Activated CD4-positive, alpha-beta T cell treated with anti-CD3 and anti-CD28 coated beads, Interleukin-2, Interleukin-4, amounts not matched to agents 100 ng/mL and 50 ng/mL, durations not matched to agents 16 hours and 8 hours (primary cell): ENCODE measurements around the gene TIAL1.
"Not testable (repeated sequence)": the region's sequence is repeated elsewhere in the genome, so short reads cannot be mapped to it uniquely, and the experiment has no call there.

ENCODE experiments used
- DNase-seq: peaks from one replicate; pipeline ENCODE4 v3.0.0-alpha.2; 2020; ENCODE audit warnings: low spot score

The TIAL1 gene, protein sequence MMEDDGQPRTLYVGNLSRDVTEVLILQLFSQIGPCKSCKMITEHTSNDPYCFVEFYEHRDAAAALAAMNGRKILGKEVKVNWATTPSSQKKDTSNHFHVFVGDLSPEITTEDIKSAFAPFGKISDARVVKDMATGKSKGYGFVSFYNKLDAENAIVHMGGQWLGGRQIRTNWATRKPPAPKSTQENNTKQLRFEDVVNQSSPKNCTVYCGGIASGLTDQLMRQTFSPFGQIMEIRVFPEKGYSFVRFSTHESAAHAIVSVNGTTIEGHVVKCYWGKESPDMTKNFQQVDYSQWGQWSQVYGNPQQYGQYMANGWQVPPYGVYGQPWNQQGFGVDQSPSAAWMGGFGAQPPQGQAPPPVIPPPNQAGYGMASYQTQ

DNA sequence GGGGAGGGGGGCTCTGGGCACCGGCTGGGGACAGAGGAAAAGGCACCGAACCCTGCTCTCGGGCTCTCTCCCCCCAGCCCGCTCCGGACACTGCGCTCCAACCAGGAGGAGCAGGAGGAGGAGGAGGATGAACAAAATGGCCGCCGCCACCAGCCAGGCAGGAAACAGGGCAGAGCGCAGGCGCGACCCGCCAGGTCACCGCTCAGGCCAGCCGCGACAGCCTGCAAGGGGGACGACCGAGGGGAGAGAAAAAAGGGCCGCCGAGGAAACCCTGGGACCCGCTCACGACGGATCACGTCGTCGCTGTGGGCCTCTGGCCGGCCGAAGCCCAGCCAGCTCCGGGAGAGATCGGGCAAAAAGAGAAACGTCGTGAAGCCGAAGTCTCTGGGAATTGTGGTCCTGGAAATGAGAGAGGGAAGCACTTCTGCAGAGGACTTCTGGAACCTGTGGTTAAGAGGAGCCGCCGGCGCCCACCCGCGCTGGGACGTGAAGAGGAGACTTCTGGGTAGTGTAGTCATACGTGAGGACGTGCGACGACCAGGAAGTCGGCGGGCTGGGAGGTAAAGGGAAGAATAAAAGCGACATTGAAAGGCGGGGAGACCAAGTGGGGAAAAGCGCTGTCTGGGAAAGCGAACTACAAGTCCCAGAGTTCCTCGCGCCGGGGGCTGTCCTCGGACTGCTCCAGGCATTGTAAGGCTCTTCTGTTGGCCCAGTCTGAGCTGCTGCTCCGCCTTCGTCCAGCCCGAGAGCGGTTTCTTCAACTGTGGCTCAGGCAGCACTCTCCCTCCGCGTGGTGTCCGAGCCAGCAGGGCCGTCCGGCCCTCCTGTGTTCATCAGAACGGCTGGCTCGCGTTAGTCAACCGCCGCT is at the start of gene TIAL1:
Gene TIAL1, minus strand, starts transcription at position 428 of the 868 bp plus-strand sequence. CDS start 499 bp downstream, outside the sequence.
- DNase-seq, result peak; percentile 98

- no peak for DNase-seq
Measured at GRCh38 chr10:119644994-119645393, 48.2 kb upstream of the TIAL1 start.

DNA sequence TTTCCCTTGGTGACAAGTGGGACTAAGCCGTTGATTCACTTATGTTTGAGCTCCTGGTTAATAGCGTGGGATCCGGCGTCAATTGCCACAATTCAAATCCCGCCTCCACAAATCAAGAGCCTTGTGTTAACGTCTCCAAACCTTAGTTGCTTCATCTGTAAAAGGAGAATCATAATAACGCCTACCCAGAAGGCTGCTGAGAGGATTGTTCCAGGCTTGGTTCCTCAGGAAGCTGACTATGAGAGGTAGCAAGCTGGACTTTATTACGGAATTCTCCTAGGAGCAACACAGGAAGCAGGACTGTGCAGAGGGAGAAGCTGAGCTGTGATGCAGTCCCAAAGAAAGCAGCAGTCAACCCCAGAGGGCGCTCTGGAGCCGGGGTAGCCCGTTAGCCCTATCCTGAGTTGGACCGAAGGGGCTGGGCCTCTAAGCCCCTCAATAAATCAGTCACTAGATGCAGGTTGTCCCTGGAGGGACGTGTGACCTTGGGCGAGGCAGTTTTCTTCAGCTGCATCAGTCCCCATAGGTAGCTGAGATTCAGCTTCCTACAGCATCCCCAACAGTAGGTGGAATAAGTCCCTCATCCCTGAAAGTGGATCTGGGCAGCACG is 47.5 kb upstream of the TIAL1 start:
- no peak for DNase-seq

DNA sequence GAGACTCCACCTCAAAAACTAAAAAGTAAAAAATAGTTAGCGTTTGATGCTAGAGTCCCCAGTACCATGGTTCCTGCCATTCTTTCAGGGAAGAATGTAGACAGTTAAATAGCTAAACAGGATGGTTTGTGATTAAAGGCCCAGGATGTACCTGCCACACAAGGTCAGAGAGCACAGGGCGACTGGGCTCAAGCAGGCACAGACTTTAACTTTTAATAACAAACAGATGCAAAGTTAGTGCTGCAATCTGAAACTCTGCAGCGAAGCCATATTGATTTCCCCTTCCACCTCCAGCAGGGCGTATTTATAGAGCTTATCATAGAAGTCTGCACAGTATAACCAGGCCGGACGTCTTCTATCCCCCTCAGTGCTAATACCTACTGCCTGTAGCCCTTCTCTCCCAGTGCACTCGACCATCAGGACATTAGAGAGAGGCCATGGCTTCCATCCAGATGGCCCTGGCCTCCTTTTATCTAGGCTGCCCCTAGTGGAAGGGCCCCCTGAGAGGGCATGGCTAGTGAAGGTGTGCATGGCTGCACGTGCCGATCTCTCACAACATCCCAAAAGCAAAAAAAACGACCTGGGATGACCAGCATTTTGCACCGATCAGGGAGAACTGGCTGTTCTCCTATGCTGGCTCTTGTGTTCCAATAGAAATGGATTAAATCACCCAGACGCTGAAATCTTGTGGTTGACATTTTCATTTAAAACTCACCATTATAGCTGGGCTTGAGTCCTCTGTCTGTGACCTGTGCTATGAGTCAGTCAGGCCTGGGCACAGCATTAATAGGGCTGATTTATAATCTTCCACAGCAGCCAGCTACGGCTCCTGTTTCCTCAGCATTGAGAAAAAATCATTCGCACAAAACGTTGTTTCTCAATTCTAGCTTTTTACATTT is 46.8 kb upstream of the TIAL1 start:
- DNase-seq, result no peak

DNA sequence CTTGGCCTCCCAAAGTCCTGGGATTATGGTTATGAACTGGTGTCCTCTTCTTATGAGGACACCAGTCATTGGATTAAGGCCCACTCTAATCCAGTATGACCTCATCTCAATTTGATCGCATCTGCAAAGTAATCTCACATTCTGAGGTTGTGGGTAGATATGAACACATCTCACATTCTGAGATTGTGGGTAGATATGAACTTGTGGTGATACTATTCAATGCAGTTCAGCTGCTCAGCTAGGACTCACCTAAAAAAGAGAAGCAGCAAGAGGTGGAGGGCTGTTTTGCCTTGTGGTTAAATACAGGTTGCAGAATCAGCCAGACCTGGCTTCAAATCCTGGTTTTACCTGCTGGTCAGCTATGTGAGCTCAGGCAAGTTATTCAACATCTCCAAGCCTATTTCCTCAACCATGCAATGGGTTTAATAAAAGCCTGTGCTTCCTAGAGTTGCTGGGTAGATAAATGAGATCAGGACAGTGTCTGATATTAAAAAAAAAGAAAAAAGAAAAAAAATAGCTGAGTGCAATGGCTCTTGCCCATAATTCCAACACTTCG is 45.9 kb upstream of the TIAL1 start:
- DNase-seq, result peak; percentile 48

DNA sequence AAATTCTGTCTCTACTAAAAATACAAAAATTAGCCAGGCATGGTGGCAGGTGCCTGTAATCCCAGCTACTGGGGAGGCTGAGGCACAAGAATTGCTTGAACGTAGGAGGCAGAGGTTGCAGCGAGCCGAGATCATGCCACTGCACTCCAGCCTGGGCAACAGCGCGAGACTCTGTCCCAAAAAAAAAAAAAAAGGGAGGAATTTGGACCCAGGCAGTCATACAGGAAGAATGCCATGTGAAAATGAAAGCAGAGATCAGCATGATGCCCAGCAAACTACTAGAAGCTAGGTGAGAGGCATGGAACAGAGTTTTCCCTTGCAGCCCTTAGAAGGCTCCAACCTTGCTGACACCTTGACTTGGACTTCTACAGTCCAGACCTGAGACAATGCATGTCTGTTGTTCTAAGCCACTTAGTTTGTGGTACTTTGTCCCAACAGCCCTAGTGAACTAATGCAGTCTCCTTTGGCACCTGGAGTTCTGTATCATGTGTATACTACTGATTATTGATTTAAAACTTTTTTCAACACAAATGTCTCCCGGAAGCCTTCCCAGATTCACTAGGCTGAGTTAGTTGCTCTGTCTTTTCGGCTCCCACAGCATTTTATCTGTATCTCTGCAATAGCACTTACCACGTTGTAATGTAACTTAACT is 44.2 kb upstream of the TIAL1 start:
- no peak for DNase-seq

GRCh38 chr10:119640384-119640783 is 43.6 kb upstream of the TIAL1 start:
- no peak for DNase-seq

- no peak for DNase-seq
Measured at GRCh38 chr10:119638982-119639381, 42.2 kb upstream of the TIAL1 start.

DNA sequence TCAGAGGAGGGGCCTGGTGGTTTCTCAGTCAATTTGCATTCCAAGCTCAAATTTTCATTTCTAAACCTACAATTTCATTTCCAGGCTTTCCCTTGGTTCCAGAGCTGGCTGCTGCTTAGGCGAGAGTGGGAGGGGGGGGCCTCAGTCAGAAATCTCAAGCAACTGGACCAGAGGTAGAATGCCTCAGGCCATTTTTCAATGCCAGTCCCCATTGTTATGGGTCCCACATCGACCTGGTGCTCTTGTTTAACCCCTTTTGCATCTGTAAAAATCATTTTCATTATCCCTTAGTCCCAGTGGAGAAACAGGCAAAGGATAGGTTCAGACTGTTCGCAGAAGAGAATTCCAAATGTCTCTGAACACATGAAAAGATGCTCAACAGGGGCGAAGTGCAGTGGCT is 40.9 kb upstream of the TIAL1 start:
- no peak for DNase-seq

DNA sequence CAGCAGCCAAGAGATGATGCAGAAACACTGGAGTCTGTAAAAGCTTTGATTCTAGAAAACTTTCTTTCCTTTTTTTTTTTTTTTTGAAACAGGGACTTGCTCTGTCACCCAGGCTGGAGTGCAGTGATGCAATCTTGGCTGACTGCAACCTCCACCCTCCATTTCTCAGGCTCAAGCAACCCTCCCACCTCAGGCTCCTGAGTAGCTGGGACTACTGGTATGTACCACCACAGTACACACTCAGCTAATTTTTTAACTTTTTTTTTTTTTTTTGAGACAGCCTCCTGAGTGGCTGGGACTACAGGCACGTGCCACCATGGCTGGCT is 37.4 kb upstream of the TIAL1 start:
- DNase-seq, result no peak

- DNase-seq, result no peak
Measured at GRCh38 chr10:119633538-119634218, 36.9 kb upstream of the TIAL1 start.

DNA sequence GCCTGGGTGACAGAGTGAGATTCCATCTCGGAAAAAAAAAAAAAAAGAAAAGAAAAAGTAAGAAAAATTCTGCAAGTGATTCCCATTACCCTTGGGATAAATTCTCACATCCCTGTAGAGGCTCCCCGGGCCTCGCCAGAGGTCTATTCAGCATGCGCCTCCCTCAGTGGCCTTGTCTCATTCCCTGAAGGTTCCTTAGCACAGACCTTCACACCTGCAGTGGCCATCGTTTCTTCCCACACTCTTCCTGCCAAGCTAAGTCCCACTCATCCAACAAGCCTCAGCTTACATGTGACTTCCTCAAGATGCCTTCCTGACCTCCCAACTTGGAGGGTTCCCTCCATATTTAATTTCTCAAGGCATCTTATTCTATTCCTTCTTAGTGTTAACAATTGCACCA is 33.5 kb upstream of the TIAL1 start:
- DNase-seq, result no peak

- DNase-seq, result no peak
Measured at GRCh38 chr10:119625570-119626280, 29.0 kb upstream of the TIAL1 start.

GRCh38 chr10:119621078-119621384 is 24.3 kb upstream of the TIAL1 start:
- no peak for DNase-seq

- no peak for DNase-seq
Measured at GRCh38 chr10:119620241-119621077, 23.7 kb upstream of the TIAL1 start.

DNA sequence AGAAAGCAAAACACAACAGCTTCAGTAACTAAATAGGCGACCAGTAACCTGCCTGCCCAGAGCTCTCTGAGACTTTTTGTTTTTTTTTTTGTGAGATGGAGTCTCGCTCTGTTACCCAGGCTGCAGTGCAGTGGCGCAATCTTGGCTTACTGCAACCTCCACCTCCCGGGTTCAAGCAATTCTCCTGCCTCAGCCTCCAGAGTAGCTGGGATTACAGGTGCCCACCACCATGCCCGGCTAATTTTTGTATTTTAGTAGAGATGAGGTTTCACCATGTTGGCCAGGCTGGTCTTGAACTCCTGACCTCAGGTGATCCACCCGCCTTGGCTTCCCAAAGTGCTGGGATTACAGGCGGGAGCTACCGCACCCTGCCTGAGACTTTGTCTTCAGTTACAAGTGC is 23.0 kb upstream of the TIAL1 start:
- not testable (repeated sequence) for DNase-seq

DNA sequence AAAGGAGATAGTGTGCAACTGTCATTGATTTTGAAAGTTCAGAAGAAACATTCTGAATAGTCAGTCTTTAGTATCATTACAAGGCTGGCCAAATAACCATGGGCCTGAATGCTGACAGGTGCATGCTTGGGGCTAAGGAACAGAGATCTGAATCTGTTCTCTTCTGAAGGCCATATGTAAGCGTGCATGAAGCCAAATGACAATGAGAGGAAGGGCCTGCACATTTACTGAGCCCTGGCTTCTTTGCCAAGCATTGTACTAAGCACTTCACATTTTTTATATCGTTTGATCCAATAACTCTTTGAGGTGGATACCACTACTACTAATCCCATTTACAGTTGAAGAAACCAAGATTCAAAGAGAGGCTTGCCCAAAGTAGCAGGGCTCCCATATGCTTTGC is 22.5 kb upstream of the TIAL1 start:
- no peak for DNase-seq

- DNase-seq, result no peak
Measured at GRCh38 chr10:119616882-119617570, 20.3 kb upstream of the TIAL1 start.
